ENCODE data around the gene CLCN5. TPM values are rescaled to one million over a fixed set of nuclear protein-coding genes. Genes with fewer than 3 reads are reported as not detected.

The CLCN5 gene
- total and polyA plus RNA-seq, 8 donors, result 0.31 to 13.8 (median 1.6) TPM

- 47 to 86% (median 72%) methylated on average over 1 of the region's 1 CpG for WGBS, 5 donors
- H3K4me1 ChIP-seq, result no peaks in the 10 kb centered on the region
- H3K9me3 ChIP-seq, result no peaks in the 10 kb centered on the region
- no peak overlapping the region for H3K27ac ChIP-seq
- no peak overlapping the region for H3K4me3 ChIP-seq
- intact Hi-C loops (cut with DNase I; ENCODE audit: low total_unique reads), result no loop called here
- TF ChIP-seq POLR2AphosphoS5 (IDR thresholded peaks at IDR 0.05) (no peak), POLR2A (IDR thresholded peaks at IDR 0.05) (no peak), EP300 (IDR thresholded peaks at IDR 0.05) (no peak)
- TF ChIP-seq, protein P1, sequence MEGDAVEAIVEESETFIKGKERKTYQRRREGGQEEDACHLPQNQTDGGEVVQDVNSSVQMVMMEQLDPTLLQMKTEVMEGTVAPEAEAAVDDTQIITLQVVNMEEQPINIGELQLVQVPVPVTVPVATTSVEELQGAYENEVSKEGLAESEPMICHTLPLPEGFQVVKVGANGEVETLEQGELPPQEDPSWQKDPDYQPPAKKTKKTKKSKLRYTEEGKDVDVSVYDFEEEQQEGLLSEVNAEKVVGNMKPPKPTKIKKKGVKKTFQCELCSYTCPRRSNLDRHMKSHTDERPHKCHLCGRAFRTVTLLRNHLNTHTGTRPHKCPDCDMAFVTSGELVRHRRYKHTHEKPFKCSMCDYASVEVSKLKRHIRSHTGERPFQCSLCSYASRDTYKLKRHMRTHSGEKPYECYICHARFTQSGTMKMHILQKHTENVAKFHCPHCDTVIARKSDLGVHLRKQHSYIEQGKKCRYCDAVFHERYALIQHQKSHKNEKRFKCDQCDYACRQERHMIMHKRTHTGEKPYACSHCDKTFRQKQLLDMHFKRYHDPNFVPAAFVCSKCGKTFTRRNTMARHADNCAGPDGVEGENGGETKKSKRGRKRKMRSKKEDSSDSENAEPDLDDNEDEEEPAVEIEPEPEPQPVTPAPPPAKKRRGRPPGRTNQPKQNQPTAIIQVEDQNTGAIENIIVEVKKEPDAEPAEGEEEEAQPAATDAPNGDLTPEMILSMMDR (IDR thresholded peaks at IDR 0.05), result no peak
- DNase-seq, result no peak
- H3K36me3 ChIP-seq, result no peaks in the 10 kb centered on the region
- no peaks in the 10 kb centered on the region for H3K27me3 ChIP-seq
Observed at GRCh38 chrX:50103176-50103575, 180.8 kb downstream of the CLCN5 start.

- WGBS, 5 donors, result 61 to 83% (median 73%) methylated on average over 4 to 5 of the region's 5 CpGs
- H3K9me3 ChIP-seq, result no peaks in the 10 kb centered on the region
Observed at GRCh38 chrX:50103866-50104566, 181.6 kb downstream of the CLCN5 start.

DNA sequence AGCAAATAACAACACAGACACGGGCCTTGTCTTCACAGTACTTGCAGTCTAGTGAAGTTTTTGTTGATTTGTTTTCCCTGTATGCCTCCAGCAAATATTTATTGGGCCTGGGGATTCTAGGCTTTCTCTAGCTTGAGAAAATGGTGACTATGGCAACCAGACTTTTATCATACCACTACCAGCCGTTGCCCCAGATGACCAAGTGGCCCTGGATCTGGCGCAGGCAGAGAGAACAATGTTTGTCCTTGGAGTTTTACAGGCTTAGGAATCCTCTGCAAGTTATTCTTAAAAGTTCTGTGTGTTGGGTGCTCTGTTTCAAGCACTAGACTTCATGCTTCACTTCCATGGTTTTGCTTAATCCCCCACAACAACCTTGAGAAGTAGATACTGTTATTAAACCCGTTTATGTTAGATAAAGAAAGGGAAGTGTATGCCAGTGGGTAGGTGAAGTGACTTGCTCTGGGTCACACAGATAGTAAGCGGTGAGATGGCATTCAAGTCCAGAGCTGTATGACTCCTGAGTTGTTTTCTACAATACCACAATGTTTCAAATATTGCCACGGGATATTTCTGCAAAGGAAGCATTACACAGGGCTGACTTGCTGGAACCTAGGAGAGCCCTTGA lies 183.8 kb downstream of the CLCN5 start:
- TF ChIP-seq EP300 (IDR thresholded peaks at IDR 0.05), result no peak
- no peak for TF ChIP-seq POLR2AphosphoS5 (IDR thresholded peaks at IDR 0.05)
- Histone ChIP-seq H3K4me3 (no peak overlapping the region), H3K36me3 (no peaks in the 10 kb centered on the region), H3K4me1 (no peaks in the 10 kb centered on the region), H3K27ac (no peak overlapping the region), H3K27me3 (no peaks in the 10 kb centered on the region), H3K9me3 (no peaks in the 10 kb centered on the region)
- intact Hi-C loops (cut with DNase I; ENCODE audit: low total_unique reads), result no loop called here
- 58 to 77% (median 66%) methylated on average over 6 of the region's 6 CpGs for WGBS, 5 donors
- no peak for DNase-seq

More at GRCh38 chrX:50103866-50104566, 181.6 kb downstream of the CLCN5 start:
- Histone ChIP-seq H3K4me1 (no peaks in the 10 kb centered on the region), H3K36me3 (no peaks in the 10 kb centered on the region), H3K4me3 (no peak overlapping the region), H3K27me3 (no peaks in the 10 kb centered on the region), H3K27ac (no peak overlapping the region)
- TF ChIP-seq POLR2AphosphoS5 (IDR thresholded peaks at IDR 0.05) (no peak), EP300 (IDR thresholded peaks at IDR 0.05) (no peak), POLR2A (IDR thresholded peaks at IDR 0.05) (no peak)
- TF ChIP-seq, protein P1 (IDR thresholded peaks at IDR 0.05), result no peak
- intact Hi-C loops (cut with DNase I; ENCODE audit: low total_unique reads), result no loop called here
- no peak for DNase-seq

- Histone ChIP-seq H3K4me1 (no peaks in the 10 kb centered on the region), H3K9me3 (no peaks in the 10 kb centered on the region), H3K36me3 (no peaks in the 10 kb centered on the region), H3K27ac (no peak overlapping the region), H3K4me3 (no peak overlapping the region), H3K27me3 (no peaks in the 10 kb centered on the region)
- WGBS, 5 donors, result 51 to 92% (median 82%) methylated on average over 2 of the region's 2 CpGs
- no peak for DNase-seq
- intact Hi-C loops (cut with DNase I; ENCODE audit: low total_unique reads), result no loop called here
- TF ChIP-seq POLR2AphosphoS5 (IDR thresholded peaks at IDR 0.05), result no peak
- TF ChIP-seq POLR2A (IDR thresholded peaks at IDR 0.05), result no peak
- TF ChIP-seq, protein P1 (IDR thresholded peaks at IDR 0.05), result no peak
- TF ChIP-seq EP300 (IDR thresholded peaks at IDR 0.05), result no peak
Observed at GRCh38 chrX:50107470-50107869, 185.1 kb downstream of the CLCN5 start.

GRCh38 chrX:50108264-50108663 lies 185.9 kb downstream of the CLCN5 start:
- Histone ChIP-seq H3K36me3 (no peaks in the 10 kb centered on the region), H3K27ac (no peak overlapping the region), H3K4me3 (no peak overlapping the region), H3K9me3 (no peaks in the 10 kb centered on the region), H3K4me1 (no peaks in the 10 kb centered on the region), H3K27me3 (no peaks in the 10 kb centered on the region)
- WGBS, 5 donors, result 21 to 38% (median 28%) methylated on average over 2 of the region's 2 CpGs
- DNase-seq, result no peak
- intact Hi-C loops (cut with DNase I; ENCODE audit: low total_unique reads), result no loop called here
- TF ChIP-seq, protein P1 (IDR thresholded peaks at IDR 0.05), result no peak
- TF ChIP-seq EP300 (IDR thresholded peaks at IDR 0.05), result no peak
- TF ChIP-seq POLR2AphosphoS5 (IDR thresholded peaks at IDR 0.05), result no peak
- TF ChIP-seq POLR2A (IDR thresholded peaks at IDR 0.05), result no peak
